Fibroblast of pulmonary artery (primary cell): ENCODE results near the gene DHRSX.
"Not testable (repeated sequence)": the region's sequence is repeated elsewhere in the genome, so short reads cannot be mapped to it uniquely, and the experiment has no call there.

ENCODE experiments used
- DNase-seq: peaks from one replicate; pipeline ENCODE4 v3.0.0-alpha.2; 2010; ENCODE audit warnings: low read depth
- H3K4me3 ChIP-seq: replicated peaks from 2 replicates; pipeline ENCODE4 v1.5.1; 2011; ENCODE audit warnings: low read depth, mild to moderate bottlenecking, control low read depth, low read length, moderate library complexity
- TF ChIP-seq, protein P1 (sequence below): IDR thresholded peaks from 2 replicates; pipeline ENCODE4 v1.5.1; 2011; ENCODE audit warnings: mild to moderate bottlenecking, control low read depth, low read length, inconsistent platforms; ENCODE audit errors: missing control alignments

Gene DHRSX

DNA sequence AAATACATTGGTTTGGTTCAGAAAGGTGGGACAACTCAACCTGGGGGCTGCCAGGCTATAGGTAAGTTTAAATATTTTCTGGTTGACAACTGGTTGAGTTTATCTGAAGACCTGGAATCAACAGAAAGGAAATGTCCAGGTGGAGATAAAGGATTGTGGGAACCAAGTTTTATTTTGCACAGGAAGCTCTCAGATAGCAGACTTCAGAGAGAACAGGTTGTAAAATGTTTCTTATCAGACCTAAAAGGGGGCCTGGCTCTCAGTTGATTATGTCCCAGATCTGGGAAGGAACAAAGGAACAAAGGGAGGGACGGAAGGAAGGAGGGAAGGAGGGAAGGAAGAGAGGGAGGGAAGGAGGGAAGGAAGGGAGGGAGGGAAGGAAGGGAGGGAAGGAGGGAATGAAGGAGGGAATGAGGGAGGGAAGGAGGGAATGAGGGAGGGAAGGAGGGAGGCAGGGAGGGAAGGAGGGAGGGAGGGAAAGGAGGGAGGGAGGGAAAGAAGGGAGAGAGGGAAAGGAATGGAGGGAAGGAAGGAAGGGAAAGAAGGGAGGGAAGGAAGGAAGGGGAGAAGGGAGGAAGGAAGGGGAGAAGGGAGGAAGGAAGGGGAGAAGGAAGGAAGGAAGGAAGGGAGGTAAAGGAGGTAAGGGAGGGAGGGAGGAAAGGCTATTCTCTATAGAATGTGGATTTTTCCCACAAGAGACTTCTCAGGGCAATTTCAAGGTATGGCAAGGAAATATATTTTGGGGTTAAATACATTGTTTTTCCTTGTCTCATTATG lies 186.7 kb downstream of the DHRSX start:
- TF ChIP-seq, protein P1, sequence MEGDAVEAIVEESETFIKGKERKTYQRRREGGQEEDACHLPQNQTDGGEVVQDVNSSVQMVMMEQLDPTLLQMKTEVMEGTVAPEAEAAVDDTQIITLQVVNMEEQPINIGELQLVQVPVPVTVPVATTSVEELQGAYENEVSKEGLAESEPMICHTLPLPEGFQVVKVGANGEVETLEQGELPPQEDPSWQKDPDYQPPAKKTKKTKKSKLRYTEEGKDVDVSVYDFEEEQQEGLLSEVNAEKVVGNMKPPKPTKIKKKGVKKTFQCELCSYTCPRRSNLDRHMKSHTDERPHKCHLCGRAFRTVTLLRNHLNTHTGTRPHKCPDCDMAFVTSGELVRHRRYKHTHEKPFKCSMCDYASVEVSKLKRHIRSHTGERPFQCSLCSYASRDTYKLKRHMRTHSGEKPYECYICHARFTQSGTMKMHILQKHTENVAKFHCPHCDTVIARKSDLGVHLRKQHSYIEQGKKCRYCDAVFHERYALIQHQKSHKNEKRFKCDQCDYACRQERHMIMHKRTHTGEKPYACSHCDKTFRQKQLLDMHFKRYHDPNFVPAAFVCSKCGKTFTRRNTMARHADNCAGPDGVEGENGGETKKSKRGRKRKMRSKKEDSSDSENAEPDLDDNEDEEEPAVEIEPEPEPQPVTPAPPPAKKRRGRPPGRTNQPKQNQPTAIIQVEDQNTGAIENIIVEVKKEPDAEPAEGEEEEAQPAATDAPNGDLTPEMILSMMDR, result no peak
- H3K4me3 ChIP-seq, result no peak overlapping the region
- no peak for DNase-seq

DNA sequence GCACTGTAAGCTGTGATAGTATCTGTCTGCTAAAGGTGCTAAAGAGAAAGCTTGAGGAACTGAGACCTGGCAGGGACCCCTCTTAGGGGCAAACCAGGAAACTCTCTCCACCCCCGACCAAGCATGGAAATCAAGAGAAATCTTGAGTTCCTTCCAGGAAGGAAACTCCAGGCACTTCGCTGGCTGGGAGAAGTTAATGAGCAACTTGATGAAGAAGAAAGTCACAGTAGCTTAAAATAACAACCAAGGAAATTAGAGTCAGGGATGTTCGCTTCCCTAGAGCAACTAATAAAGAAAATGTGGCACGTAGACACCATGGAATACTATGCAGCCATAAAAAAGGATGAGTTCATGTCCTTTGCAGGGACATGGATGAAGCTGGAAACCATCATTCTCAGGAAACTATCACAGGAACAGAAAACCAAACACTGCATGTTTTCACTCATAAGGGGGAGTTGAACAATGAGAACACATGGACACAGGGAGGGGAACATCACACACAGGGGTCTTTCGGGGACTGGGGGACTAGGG lies 188.7 kb downstream of the DHRSX start:
- not testable (repeated sequence) for DNase-seq, H3K4me3 ChIP-seq

DNA sequence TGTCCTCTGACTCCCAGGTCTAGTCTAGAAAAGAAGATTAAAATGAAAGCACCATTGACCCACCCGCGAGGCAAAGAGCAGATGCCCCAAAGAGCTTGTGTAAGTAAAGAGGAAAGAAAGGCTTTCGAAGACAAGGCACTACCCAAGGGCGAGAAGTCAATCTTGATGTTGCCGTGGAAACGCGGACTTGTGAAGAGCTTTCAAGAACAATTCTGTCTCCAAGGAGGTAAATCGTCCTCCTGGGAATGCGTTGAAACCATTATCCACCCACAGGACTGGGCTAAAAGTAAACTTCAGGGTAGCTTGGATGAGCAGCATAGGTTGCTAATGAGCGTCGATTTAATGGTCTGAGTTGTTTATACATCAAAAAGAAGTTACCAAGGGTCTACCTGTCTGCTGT lies 189.3 kb downstream of the DHRSX start:
- no peak overlapping the region for H3K4me3 ChIP-seq
- no peak for DNase-seq
- TF ChIP-seq, protein P1, result no peak

DNA sequence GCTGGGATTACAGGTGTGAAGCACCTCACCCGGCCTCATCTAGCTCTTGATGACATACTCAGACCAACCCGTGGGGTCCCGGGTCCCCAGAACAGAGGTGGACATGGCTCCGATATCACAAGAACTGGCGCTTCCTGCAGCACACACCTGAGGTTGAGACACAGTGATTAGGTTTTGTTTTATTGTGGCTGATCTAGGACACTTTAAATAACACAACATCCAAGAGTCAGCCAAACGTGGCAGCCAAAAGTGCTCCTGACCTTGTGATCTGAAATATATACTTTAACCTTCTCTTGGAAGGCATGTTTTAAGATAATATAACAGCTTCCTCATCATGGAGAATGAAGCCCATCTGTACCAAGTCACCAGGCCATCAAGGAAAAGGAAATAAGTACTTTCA lies 198.9 kb downstream of the DHRSX start:
- TF ChIP-seq, protein P1, result no peak
- no peak overlapping the region for H3K4me3 ChIP-seq
- no peak for DNase-seq

DNA sequence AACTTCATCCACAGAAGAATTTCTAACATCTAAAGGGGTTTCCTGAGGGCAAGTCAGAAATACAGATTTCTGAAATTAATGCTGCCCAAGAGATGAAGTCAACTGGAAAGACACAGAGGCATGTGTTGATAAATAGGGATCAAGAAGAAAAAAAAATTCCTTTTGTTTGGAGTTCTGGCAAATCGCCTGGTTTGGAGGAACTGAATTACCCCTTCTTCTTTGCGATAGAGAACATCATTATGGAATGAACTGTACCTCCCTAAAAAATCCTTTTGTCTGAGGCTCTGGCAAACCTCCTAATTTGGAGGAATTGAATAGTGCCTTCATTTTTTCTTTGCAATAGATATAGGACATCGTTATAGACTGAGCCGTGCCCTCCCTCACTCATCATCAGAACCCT lies 200.9 kb downstream of the DHRSX start:
- H3K4me3 ChIP-seq, result no peak overlapping the region
- TF ChIP-seq, protein P1, result no peak
- DNase-seq, result peak; percentile 32

DNA sequence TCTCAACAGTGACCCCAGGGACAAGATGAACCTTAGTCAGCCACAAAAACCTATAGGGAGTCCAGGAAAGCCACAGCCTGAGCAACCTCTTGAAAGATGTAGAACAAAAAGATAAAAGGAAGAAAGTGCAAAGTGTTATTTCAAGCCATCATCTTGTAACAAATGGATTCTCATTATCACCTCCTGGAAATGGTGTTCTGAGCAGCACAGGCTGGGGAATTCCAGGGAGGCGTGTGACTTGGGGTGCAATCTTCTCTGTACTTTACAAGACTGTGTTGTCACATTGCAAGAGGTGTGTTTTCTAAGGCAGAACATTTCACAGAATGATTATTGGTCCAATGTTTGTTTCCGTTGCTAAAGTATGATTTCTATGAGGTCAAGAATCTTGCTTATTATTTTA lies 214.0 kb downstream of the DHRSX start:
- H3K4me3 ChIP-seq, result no peak overlapping the region
- TF ChIP-seq, protein P1, result no peak
- DNase-seq, result no peak

DNA sequence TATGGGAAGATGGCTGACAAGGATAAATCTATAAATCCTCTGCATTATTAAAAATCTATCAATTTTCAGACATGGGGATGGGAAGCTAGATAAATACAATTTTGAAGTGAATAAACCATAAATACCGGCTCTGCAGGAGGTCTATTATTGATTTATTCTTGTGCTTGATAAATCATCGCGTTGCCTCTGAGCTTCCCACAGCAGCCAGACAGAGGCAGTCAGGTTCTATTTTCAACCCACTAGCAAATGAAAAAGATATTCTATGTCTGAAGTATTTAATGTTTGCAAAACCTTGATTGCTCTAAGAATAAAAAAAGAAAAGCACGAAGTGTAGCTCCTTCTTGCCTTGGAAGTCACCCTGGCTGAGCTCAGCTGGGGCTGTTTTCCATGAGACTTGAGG lies 216.2 kb downstream of the DHRSX start:
- DNase-seq, result no peak
- H3K4me3 ChIP-seq, result no peak overlapping the region
- TF ChIP-seq, protein P1, result no peak
